Fibroblast of lung (primary cell): Measurements from ENCODE around the gene KLHL21.

Experiments
- CTCF ChIP-seq, 2 donors: IDR thresholded peaks in 1 of 2; conservative IDR thresholded peaks in 1 of 2; 1 replicate in 1 of 2; 2 replicates in 1 of 2; pipeline ENCODE4 v1.5.1; 2011 to 2012; ENCODE audit warnings: low read length in 2 of 2, control low read depth in 1 of 2, inconsistent platforms in 1 of 2, low read depth in 1 of 2, mild to moderate bottlenecking in 1 of 2
- EZH2 ChIP-seq: IDR thresholded peaks from 2 replicates; pipeline ENCODE4 v1.5.1; 2012; ENCODE audit warnings: low read length, control low read depth, mild to moderate bottlenecking; ENCODE audit errors: missing control alignments

GRCh38 chr1:6621429-6622391 lies 19.0 kb upstream of the KLHL21 start:
- no peak for TF ChIP-seq CTCF (conservative IDR thresholded peaks at IDR 0.05 in 1 of 2, IDR thresholded peaks at IDR 0.05 in 1 of 2; ENCODE audit: low read depth in 1 of 2, low read length in 2 of 2)
- no peak for TF ChIP-seq EZH2
